HCT116 (cell line): ENCODE data around the gene GNG4. TPM values are rescaled to one million over a fixed set of nuclear protein-coding genes. Genes with fewer than 3 reads are reported as not detected.

Experiments
- ATAC-seq: fragments of 200-7000 bp; cut with Tn5 transposase; 2 replicates; pipeline ENCODE4 v1.9.1; 2020; ENCODE audit warnings: mild to moderate bottlenecking, moderate library complexity
- BruUV-seq: library from RNA; stranded (reverse); fragments of 400-500 nt; replicated peaks from 2 replicates; lab custom pipeline; 2021; lab: Mats Ljungman, UMichigan
- CTCF ChIA-PET: fragments of 300-600 bp; sonication (Branson Sonifier 250); formaldehyde crosslinking; loops from one replicate; lab custom pipeline; 2021; ENCODE audit warnings: antibody characterized with exemption; lab: Charles Lee
- POLR2A ChIA-PET: fragments of 300-600, 350-600 bp; sonication (Branson Sonifier 250); formaldehyde crosslinking; loops from one replicate; lab custom pipeline; 2021; ENCODE audit warnings: antibody characterized with exemption; lab: Charles Lee
- RAD21 ChIA-PET, 2 experiments: fragments of 300-600 bp; sonication (Branson Sonifier 250); formaldehyde crosslinking; loops; one replicate each; lab custom pipeline; 2023; ENCODE audit warnings: low total read pairs in 2 of 2; ENCODE audit not compliant: uncharacterized antibody in 2 of 2, unreplicated experiment in 2 of 2, low non-redundant PET in 1 of 2; lab: Charles Lee
- DNase-seq: peaks from one replicate; pipeline ENCODE4 v3.0.0-alpha.2; 2010; ENCODE audit warnings: low read depth, low spot score
- H2AFZ ChIP-seq: fragments of 200-600 bp; shearing (Covaris generic), sonication (generic); 2 replicates; pipeline ENCODE4 v1.6.1; 2017; ENCODE audit warnings: low read depth, mixed run types, mixed read lengths, antibody characterized with exemption, low read length; ENCODE audit not compliant: poor library complexity, severe bottlenecking
- H3K27ac ChIP-seq: 2 replicates; pipeline ENCODE4 v1.5.1; 2012; ENCODE audit warnings: low read depth, low read length
- H3K27me3 ChIP-seq: fragments of 200-600 bp; sonication (generic); 2 replicates; pipeline ENCODE4 v1.6.1; 2016; ENCODE audit warnings: mixed run types, low read length, mixed read lengths; ENCODE audit not compliant: insufficient read depth
- H3K36me3 ChIP-seq, 2 experiments: fragments of 200-500 bp in 1 of 2; fragments of 200-600 bp in 1 of 2; sonication (Bioruptor generic) in 1 of 2; sonication (generic) in 1 of 2; 2 replicates each; pipeline versions ENCODE4 v1.5.1 to v1.6.1; 2014 to 2016; ENCODE audit warnings: low read length in 2 of 2, inconsistent platforms in 1 of 2, mixed read lengths in 1 of 2, mixed run types in 1 of 2; ENCODE audit not compliant: insufficient read depth in 2 of 2, control insufficient read depth in 1 of 2
- H3K4me1 ChIP-seq, 2 experiments: fragments of 200-600 bp in 1 of 2; sonication (generic) in 1 of 2; 2 replicates each; pipeline versions ENCODE4 v1.5.1 to v1.6.1; 2012 to 2017; ENCODE audit warnings: low read length in 2 of 2, inconsistent platforms in 1 of 2, mild to moderate bottlenecking in 1 of 2, mixed read lengths in 1 of 2, mixed run types in 1 of 2, moderate library complexity in 1 of 2; ENCODE audit not compliant: insufficient read depth in 2 of 2, control insufficient read depth in 1 of 2
- H3K4me2 ChIP-seq: fragments of 200-600 bp; sonication (generic); 2 replicates; pipeline ENCODE4 v1.6.1; 2017; ENCODE audit warnings: mixed run types, low read length, mixed read lengths
- H3K4me3 ChIP-seq, 2 experiments: fragments of 200-600 bp in 1 of 2; sonication (generic) in 1 of 2; replicated peaks in 1 of 2; 2 replicates each; pipeline ENCODE4 v1.5.1; 2011 to 2016; ENCODE audit warnings: low read length in 2 of 2, control low read depth in 1 of 2, low read depth in 1 of 2, mild to moderate bottlenecking in 1 of 2, mixed read lengths in 1 of 2, mixed run types in 1 of 2
- H3K79me2 ChIP-seq: fragments of 200-600 bp; sonication (generic); 2 replicates; pipeline ENCODE4 v1.6.1; 2017; ENCODE audit warnings: mild to moderate bottlenecking, mixed run types, low read length, moderate library complexity, mixed read lengths; ENCODE audit not compliant: insufficient read depth
- H3K9ac ChIP-seq: fragments of 200-600 bp; sonication (generic); 2 replicates; pipeline ENCODE4 v1.6.1; 2016; ENCODE audit warnings: low read length, mixed read lengths
- H3K9me2 ChIP-seq: fragments of 200-600 bp; sonication (generic), shearing (Covaris generic); 2 replicates; pipeline ENCODE4 v1.6.1; 2017; ENCODE audit warnings: mixed run types, mild to moderate bottlenecking, moderate library complexity; ENCODE audit not compliant: insufficient read depth
- H3K9me3 ChIP-seq, 2 experiments: fragments of 200-500 bp in 1 of 2; fragments of 200-600 bp in 1 of 2; sonication (Bioruptor generic) in 1 of 2; sonication (generic) in 1 of 2; 2 replicates each; pipeline ENCODE4 v1.6.1; 2014 to 2017; ENCODE audit warnings: low read length in 2 of 2, mixed read lengths in 2 of 2, inconsistent platforms in 1 of 2, low read depth in 1 of 2, mild to moderate bottlenecking in 1 of 2, mixed run types in 1 of 2, moderate library complexity in 1 of 2; ENCODE audit not compliant: control insufficient read depth in 1 of 2, insufficient read depth in 1 of 2
- H4K20me1 ChIP-seq: fragments of 200-600 bp; sonication (generic), shearing (Covaris generic); 2 replicates; pipeline ENCODE4 v1.6.1; 2017; ENCODE audit warnings: mixed run types, mild to moderate bottlenecking, moderate library complexity; ENCODE audit not compliant: insufficient read depth
- ELF1 ChIP-seq: IDR thresholded peaks from 2 replicates; pipeline ENCODE4 v1.6.1; 2012; ENCODE audit warnings: low read depth, borderline replicate concordance
- POLR2AphosphoS5 ChIP-seq: IDR thresholded peaks from 2 replicates; pipeline ENCODE4 v1.6.1; 2011; ENCODE audit warnings: mild to moderate bottlenecking, low read depth, low read length, moderate library complexity
- RAD21 ChIP-seq: IDR thresholded peaks from 2 replicates; pipeline ENCODE4 v1.6.1; 2012; ENCODE audit warnings: low read depth, mild to moderate bottlenecking
- SP1 ChIP-seq: IDR thresholded peaks from 2 replicates; pipeline ENCODE4 v1.6.1; 2012; ENCODE audit warnings: low read depth
- YY1 ChIP-seq: IDR thresholded peaks from 2 replicates; pipeline ENCODE4 v1.6.1; 2011; ENCODE audit warnings: low read length, low read depth, moderate library complexity, mild to moderate bottlenecking; ENCODE audit not compliant: insufficient replicate concordance; ENCODE audit errors: extremely low read depth
- ZFX ChIP-seq: fragments of 450-650 bp; IDR thresholded peaks from 2 replicates; pipeline ENCODE4 v1.6.1; 2017
- intact Hi-C: fragments of 100-400 bp; cut with micrococcal nuclease; formaldehyde crosslinking; loops from 2 replicates; pipeline ENCODE4 v1.10.0; 2022
- total RNA-seq: library from RNA; stranded (reverse); gene quantifications from one replicate; pipeline ENCODE4 v1.2.1, GENCODE V29; 2021; ENCODE audit not compliant: unreplicated experiment
- TF ChIP-seq, protein P1 (sequence below), 3 experiments: fragments of 200-600 bp in 1 of 3; sonication (generic) in 1 of 3; IDR thresholded peaks in 2 of 3; conservative IDR thresholded peaks in 1 of 3; 2 replicates each; pipeline ENCODE4 v1.5.1; 2012 to 2017; ENCODE audit warnings: low read depth in 2 of 3, low read length in 2 of 3, antibody characterized with exemption in 1 of 3, borderline replicate concordance in 1 of 3, control low read depth in 1 of 3, mild to moderate bottlenecking in 1 of 3, mixed read lengths in 1 of 3, mixed run types in 1 of 3, moderate library complexity in 1 of 3; ENCODE audit not compliant: insufficient read depth in 1 of 3
- TF ChIP-seq, protein P2 (sequence below): IDR thresholded peaks from 2 replicates; pipeline ENCODE4 v1.6.1; 2012; ENCODE audit warnings: low read depth
- TF ChIP-seq, protein P3 (sequence below): IDR thresholded peaks from 2 replicates; pipeline ENCODE4 v1.6.1; 2012

Gene GNG4
- total RNA-seq, 1 experiment from 2014 or later: 10.6 TPM

DNA sequence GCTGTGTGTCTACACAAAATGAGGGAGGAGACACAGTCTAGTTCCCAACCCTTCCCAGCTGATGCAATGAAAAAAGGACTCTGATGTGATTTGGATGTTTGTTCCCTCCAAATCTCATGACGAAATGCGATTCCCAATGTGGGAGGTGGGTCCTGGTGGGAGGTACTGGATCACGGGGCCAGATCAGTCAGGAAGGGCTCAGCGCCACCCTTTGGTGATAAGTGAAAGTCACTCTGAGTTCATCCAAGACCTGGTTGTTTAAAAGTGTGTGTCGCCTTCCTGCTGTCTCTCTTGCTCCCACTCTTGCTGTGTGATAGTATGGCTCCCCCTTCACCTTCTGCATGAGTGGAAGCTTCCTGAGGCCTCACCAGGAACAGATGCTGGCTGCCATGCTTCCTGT lies 63.2 kb downstream of the GNG4 start:
- Histone ChIP-seq H2AFZ (no peak overlapping the region), H4K20me1 (no peaks in the 10 kb centered on the region), H3K4me3 (no peak overlapping the region), H3K9me3 (peaks cover 0 to 14% of the 10 kb centered on the region in 2 experiments; a peak in 1 of 4 replicates), H3K4me1 (no peaks in the 10 kb centered on the region), H3K4me2 (no peak overlapping the region), H3K27me3 (no peaks in the 10 kb centered on the region), H3K36me3 (no peaks in the 10 kb centered on the region), H3K9me2 (no peaks in the 10 kb centered on the region), H3K27ac (no peak overlapping the region), H3K79me2 (no peaks in the 10 kb centered on the region), H3K9ac (no peak overlapping the region)
- TF ChIP-seq SP1 (no peak), POLR2AphosphoS5 (no peak), RAD21 (peak; percentile 7; the same call in 1 of the 2 replicates), ZFX (no peak), ELF1 (no peak), YY1 (no peak)
- TF ChIP-seq, protein P1, sequence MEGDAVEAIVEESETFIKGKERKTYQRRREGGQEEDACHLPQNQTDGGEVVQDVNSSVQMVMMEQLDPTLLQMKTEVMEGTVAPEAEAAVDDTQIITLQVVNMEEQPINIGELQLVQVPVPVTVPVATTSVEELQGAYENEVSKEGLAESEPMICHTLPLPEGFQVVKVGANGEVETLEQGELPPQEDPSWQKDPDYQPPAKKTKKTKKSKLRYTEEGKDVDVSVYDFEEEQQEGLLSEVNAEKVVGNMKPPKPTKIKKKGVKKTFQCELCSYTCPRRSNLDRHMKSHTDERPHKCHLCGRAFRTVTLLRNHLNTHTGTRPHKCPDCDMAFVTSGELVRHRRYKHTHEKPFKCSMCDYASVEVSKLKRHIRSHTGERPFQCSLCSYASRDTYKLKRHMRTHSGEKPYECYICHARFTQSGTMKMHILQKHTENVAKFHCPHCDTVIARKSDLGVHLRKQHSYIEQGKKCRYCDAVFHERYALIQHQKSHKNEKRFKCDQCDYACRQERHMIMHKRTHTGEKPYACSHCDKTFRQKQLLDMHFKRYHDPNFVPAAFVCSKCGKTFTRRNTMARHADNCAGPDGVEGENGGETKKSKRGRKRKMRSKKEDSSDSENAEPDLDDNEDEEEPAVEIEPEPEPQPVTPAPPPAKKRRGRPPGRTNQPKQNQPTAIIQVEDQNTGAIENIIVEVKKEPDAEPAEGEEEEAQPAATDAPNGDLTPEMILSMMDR (IDR thresholded peaks at IDR 0.05 in 2 of 3, conservative IDR thresholded peaks at IDR 0.05 in 1 of 3; ENCODE audit: borderline replicate concordance in 1 of 3, insufficient read depth in 1 of 3, low read depth in 2 of 3, low read length in 2 of 3): peak in 1 of 3 experiments; percentile 19; a peak in 2 of 6 replicates
- TF ChIP-seq, protein P2, sequence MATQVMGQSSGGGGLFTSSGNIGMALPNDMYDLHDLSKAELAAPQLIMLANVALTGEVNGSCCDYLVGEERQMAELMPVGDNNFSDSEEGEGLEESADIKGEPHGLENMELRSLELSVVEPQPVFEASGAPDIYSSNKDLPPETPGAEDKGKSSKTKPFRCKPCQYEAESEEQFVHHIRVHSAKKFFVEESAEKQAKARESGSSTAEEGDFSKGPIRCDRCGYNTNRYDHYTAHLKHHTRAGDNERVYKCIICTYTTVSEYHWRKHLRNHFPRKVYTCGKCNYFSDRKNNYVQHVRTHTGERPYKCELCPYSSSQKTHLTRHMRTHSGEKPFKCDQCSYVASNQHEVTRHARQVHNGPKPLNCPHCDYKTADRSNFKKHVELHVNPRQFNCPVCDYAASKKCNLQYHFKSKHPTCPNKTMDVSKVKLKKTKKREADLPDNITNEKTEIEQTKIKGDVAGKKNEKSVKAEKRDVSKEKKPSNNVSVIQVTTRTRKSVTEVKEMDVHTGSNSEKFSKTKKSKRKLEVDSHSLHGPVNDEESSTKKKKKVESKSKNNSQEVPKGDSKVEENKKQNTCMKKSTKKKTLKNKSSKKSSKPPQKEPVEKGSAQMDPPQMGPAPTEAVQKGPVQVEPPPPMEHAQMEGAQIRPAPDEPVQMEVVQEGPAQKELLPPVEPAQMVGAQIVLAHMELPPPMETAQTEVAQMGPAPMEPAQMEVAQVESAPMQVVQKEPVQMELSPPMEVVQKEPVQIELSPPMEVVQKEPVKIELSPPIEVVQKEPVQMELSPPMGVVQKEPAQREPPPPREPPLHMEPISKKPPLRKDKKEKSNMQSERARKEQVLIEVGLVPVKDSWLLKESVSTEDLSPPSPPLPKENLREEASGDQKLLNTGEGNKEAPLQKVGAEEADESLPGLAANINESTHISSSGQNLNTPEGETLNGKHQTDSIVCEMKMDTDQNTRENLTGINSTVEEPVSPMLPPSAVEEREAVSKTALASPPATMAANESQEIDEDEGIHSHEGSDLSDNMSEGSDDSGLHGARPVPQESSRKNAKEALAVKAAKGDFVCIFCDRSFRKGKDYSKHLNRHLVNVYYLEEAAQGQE: no peak
- TF ChIP-seq, protein P3, sequence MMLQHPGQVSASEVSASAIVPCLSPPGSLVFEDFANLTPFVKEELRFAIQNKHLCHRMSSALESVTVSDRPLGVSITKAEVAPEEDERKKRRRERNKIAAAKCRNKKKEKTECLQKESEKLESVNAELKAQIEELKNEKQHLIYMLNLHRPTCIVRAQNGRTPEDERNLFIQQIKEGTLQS: no peak
- POLR2A ChIA-PET: no interaction called here
- no TSS peak for BruUV-seq
- no peak for DNase-seq
- RAD21 ChIA-PET: no interaction called here
- peak; percentile 39; the same call in 1 of the 2 replicates for ATAC-seq
- intact Hi-C loops: no loop called here
- CTCF ChIA-PET: interaction anchor here (0.9 kb wide), 1 partner anchor 15 kb away, joined by 3 read pairs; no protein-coding TSS in a partner anchor
